GM18519 (cell line): ENCODE measurements around the gene TAC4.

ENCODE experiments used
- ATAC-seq: cut with Tn5 transposase; IDR thresholded peaks from one replicate; pipeline ENCODE4 v1.9.1; 2021; ENCODE audit warnings: mild to moderate bottlenecking, moderate library complexity; ENCODE audit not compliant: unreplicated experiment, low FRiP score

TAC4 gene

DNA sequence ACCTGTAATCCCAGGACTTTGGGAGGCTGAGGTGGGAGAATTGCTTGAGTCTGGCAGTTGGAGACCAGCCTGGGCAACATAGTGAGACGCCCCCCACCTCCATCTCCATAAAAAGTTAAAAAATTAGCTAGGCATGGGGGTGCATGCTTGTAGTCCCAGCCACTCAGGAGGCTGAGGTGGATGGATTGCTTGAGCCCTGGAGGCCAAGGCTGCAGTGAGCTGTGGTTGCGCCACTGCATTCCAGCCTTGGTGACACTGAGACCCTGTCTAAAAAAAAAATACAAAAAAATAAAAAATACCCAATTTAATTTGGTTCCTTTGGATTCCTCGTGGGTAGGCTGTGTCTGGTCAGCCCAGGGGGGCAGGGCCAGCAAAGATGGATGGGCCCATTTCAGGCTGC lies 26.1 kb upstream of the TAC4 start:
- ATAC-seq, result no peak

DNA sequence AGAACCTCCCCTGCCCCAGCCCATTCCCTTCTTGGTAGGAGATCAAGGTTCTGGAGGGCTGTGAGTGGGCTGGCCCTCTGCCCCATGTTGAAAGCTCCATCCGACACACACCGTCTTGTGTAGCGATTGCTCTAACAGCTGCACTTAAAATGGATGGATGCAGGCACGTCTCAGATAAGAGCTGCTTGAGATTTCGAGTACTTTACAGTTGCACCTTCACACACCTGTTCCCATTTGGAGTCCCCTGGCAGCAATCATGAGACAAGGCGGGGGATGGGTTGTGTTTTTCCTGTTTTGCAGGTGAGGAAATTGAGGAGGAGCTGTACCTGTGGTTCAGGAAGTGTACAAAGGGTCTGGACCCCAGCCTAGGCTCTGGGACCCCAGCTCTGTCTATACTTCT lies 25.6 kb upstream of the TAC4 start:
- ATAC-seq, result no peak

DNA sequence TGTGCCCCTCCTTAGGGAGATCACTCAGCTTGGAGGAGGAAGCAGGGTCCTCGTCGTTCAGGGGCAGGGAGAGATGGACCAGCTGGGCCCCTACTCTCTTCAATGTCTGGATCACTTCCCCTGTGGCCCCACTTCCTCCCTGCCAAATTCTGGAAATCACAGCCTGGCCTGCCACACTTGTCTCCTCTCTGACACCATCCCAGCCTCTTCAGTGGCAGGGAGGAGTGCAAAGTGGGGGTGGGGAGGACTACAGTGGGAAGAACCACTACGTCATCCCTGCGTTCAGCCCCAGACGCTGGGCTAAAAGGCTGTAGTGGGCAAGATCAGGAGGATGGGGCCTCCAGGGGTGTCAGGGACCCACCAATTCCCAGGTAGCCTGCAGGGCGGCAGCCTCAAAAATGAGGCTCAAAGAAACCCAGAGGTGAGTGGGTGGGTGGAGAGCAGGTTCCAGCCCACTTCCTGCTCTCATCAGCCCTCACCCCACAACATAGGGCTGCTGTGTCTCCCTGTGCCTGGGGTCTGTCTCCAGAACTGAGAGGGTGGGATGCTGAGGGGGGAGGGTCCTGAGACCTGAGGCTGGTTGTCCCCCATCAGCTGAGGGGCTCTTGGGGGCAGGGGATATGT lies 25.0 kb upstream of the TAC4 start:
- no peak for ATAC-seq

DNA sequence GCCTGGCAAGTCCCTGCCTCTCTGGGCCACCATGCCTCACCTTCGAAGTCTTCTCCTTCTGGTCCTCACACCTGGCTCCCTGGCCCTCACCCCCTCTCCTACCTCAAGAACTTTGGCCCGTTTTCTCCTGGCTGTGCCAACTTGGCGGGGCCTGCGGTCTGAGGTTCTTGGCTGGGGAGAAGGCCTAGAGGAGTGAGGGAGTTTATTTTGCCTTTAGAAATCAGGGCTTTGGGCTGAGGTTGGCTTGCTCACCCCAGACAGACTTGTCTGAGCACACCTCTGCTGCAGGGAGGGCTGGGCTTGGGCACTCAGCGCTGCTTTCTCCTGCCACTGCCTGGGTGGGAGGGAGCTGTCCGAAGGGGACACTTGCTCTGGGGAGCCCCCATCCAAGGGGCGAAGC lies 23.3 kb upstream of the TAC4 start:
- no peak for ATAC-seq

DNA sequence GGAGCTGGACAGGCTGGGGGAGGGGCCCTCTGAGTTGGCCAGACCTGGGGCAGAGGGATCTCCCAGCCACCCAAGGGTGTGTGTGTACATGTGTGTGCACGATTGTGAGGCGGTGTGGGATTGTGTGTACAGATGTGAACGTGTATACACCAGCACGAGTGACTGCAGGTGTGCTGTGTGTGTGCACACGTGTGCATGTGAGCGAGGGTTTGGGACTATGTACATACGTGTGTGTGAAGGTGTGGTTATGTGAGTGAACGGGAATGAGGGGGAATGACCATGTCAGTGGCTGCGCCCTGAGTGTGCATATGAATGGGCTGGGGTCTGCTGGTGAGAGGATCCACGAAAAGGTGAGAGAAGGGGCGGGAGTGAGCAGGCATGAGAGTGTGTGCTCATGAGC lies 22.4 kb upstream of the TAC4 start:
- ATAC-seq, result no peak

DNA sequence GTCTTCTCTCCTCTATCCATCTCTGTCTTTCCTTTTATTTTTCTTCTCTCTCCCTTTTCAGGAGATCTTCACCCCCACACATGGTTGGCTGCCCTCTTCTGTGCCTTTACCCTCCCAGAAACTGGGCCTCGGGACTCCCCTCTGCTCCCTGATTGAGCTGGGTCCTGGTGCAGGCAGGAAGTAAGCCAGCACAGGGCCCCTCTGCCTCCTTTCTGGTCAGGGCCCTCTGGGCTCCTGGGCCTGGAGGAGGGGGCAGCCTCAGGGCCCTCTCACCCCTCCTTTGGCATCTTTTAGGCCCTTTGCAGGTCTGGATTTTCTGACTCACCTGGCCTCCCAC lies 21.1 kb upstream of the TAC4 start:
- no peak for ATAC-seq

DNA sequence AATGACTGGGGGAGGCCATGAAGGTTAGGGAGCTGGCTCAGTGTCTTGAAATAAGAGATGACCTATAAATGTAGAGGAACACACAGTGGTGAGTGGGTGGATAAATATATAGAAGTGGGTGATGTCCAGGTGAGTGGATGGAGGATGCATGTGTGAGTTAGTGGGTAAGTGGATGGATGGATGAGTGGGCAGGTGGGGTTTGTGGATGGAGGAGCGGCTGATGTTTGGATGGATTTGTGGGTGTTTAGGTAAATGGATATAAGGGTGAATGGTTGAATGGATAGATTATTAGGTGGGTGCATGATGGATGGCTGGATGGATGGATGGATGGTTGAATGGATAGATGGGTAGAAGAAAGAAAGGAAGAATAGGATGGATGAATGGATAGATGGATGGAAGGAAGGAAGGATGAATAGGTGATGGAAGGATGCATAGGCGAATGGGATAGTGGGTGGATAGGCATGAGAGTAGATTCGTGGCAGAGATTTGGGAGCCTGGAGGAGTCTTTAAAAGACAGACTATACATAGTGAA lies 19.1 kb upstream of the TAC4 start:
- ATAC-seq, result no peak

DNA sequence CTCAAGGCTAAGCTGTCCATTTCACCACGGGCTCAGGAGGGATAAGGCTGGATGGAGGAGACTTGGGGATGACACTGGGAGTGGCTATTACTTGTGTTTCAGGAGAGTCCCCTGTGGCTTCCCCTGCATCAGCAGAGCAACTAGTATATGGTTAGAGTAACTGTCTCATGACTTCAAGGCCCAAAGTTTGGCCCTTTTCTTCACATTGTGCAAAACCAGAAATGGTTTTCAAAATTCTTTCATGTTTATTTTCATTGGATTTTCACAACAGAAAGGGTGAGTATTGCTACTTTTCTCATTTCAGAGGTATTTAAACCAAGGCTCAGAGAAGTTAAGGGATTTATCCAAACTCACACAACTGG lies 18.1 kb upstream of the TAC4 start:
- ATAC-seq, result no peak

DNA sequence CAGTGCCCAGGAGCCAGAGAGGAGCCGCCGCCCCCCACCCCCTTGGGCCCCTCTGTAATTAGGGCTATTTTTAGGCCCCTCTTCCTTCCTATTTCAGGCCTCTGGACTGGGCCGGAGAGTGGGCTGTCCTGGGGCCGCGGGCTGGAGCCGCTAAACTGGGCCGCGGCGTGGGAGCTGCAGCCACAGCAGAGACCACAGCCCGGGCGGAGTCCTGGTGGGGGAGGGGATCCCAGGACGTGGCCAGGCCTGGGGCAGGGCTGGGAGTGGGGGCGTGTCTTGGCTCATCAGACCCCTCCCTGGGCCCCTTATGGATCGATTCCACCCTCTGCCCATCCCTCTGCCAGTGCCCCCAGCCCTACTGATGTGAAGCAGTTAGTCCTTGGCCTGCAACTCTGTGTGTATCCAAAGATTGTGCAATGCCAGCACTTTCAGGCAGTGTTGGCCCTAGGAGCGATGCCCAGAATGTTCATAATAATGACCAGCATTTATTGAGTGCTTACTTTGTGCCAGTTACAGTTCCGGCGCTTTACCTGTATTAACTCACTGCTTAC lies 15.0 kb upstream of the TAC4 start:
- ATAC-seq, result no peak

DNA sequence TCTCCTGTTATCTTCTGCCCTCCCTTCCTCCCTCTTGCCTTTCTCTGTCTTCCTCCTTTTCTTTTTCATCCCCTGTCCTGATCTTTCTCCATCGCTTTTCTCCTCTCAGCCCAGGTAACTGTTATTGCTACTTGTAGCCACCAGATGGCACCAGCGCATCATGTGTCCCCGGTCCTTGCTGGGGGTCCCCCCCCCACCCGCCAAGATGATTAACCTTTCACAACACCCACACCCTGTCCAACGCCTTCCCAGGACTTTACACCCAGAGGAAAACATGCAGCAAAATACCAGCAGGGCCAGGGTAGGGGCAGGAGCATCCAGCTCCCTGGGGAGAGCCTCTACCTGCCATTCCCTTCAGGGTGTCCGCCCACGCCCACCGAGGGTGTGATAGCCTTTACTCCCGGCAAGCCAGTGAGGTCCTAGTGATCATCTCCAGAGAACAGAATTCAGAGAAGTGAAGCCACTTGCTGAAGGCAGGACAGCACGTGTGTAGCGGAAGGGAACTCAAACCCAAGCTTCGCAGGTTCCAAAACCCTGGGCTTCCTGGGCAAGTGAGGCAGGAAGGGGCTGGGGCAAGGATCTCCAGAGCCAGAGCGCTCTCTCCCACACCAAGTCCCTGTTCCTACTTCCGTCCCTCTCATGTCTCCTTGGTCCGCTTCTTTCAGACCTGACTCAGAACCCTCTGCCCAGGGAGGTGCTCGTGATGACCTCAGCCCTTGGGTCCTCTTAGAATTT lies 13.4 kb upstream of the TAC4 start:
- no peak for ATAC-seq

DNA sequence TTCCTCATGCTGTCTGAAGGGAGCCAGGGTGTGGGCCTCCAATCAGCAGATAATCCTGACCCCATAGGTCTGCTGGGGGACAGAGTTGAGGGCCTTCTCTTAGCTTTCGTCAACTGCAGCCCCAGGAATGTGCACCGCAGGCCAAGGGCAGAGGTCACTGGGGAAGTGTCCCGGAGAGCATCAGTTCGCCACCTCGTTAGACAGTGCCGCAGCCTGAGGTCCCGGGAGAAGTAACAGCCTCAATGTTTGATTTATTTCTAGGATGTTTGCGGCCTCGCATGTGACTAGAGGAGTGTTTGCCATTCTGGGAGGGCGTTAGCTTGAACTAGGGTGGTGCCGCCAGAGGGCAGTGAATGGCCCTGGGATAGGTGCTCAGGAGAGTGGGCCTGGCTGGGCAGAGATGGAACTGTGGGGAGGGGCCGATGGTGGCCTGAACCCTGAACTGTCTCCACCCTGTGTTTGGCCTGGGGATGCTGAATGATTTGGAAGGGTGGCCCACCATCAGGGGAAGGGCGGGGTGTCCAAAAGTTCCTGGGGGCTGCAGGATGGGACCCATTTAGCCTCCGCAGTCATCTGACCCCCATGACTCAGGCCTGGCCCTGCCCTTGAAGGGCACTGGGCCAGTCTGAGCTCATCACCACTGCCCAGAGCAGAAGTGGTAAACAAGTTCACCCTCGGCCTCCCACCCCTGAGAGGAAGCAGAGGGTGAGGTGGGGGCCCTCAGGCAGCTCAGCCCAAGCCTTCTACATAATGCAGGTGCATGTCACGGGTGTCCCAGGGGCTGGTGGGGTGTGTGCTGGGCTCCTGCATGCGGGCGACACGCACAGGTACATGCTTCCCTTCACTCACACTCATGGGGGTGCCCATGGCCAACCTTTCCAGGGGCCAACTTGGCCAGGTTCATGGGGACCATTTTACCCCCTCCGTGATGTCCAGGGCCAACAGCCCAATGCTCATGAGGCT lies 12.4 kb upstream of the TAC4 start:
- no peak for ATAC-seq

DNA sequence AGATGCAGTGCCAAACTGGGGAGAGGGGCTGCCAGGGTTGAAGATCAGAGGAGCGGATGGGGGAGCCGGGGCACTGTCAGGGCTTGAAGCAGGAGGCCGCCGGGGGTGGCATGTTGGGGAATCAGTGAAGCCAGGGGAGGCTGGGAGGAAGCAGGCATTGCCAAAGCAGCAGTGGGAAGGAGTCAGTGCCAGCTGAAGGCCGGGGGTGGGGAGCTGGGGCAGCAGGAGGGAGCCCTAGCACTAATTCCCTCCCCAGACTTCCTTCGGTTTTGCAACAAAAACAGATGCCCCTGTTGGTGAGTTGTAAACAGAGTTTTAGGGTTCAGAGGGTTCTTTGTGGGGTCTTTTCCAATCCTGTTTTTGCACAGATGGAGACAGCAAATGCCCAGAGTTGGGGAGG lies 10.9 kb upstream of the TAC4 start:
- no peak for ATAC-seq

DNA sequence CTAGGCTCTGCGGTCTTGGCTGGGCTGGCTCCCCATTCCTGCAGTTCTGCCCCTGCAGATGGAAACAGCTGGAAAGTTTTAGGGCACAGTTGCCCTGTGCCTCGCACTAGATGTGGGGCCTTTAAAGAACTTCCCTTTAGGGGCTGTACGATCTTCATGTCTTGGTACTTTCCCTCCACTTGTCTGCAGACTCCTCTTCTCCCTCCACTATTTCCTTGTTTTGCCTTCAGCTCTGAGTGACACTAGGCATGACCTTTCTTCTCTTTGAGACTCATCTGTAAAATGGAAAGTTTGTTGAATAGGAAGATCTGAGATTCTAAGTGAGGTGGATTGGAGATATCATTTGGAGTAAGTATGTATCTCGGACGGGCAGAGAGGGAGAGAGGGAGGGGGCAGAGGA lies 6.3 kb upstream of the TAC4 start:
- no peak for ATAC-seq

DNA sequence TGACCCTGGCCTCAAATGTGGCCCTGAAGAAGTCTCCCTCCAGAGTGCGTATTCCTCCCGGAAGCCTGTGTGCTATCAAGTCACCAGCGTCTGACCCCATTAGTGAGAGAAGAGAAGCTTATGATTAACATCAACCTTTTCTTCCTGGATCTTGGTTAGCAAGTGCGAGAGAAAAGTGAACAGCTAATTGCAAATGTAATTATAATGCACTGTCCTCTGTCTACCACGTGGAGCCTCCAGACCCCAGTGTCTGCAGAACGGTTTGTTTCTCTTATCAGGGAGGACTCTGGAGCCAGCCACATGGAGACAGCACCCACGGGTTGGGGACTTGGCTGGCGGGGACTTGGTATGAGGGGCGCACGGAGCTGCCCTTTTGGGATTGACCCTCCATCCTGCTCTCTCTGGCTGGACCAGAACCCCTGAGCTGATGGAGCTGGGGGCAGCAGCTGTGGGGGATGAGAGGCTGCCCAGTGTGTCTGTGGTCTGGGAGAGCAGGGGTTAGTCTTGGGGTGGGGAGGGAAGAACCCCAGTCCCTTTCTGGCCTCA lies 5.7 kb upstream of the TAC4 start:
- ATAC-seq, result no peak

DNA sequence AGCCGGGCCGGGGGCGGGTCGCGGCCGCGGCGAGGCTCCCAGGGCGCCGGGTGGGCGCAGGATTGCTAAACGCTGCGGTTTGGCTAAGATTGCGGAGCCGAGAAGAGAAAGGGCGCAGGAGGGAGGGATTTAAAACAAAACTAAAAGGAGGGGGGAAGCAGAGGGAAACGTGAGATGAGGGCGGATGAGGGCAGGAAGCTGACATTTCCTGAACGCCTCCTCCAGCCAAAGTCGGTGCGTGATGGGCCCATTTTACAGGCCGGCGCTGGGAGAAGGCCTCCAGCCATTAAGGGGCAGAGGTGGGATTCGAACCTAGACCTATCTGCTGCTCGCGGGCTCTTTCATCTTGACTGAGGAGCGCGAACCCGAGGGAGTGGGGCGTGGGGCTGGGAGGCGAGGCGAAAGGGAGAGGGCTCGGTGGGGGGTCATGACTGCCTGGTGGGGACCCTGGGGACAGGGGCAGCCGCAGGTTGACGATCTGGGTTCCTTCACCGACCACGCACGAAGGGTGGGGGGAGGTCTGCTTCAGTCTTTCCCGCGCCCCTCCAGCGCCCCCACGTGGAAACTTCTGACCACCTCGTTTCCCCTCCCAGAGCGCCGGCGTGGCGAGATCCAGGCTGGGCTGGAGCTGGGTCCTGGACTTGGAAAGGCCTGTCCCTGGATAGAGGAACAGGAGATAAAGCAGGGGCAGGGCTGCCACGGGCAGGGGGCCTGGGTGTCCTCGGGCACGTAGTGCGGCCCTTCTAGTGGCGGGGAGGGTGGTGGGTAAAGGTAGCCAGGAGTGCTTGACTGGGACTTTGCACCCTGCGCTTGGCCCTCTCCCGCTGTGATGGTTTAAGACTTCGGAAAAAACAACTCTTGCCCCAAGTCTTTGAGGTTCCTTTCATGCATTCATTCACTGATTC lies 3.8 kb upstream of the TAC4 start:
- ATAC-seq, result no peak

DNA sequence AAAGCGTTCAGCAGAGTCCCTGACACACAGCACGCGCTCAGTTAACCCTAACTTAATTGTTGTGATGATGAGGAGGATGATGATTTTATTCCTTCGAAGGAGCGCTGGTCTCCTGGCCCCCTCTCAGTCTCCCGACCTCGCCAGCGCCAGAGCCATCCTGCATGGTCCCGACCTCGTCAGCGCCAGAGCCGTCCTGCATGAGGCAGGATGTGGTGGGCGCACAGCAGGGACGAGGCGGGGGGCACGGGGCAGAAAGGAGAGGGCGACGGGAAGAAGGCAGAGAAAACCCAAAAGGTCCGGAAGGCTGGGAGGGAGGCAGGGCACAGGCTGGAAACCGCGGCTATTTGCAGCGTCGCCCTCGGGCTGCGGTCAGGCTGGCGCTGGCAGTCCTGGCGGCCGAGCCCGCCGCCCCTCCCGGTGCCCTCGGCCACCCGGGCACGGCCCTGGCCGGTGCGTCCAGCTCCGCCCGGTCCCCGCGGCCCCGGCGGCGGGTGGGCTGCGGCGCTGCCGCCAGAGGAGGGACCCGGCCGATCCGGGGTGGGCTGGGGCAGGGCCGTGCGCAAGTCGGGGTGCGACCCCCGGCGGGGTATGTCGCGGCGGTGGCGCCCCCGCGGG lies 3.0 kb upstream of the TAC4 start:
- no peak for ATAC-seq

DNA sequence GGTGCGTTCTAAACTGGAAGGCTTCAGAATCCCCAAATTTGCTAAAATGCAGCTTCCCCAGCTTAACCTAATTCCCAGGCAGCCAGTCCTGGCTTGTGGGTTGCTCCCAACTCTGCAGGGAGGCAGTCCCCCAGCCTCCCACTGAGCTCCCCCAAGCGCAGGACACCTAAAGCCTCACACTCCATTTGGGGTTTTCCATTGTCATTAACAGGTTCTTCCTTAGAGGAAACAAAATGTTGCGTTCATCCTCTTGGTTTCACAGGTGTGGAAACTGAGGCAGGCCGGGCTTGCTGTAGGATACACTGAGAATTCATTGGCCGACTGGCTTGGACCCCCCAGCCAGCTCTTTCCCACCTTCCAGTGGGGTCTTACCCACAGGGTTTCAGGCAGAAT lies 2.3 kb upstream of the TAC4 start:
- no peak for ATAC-seq

DNA sequence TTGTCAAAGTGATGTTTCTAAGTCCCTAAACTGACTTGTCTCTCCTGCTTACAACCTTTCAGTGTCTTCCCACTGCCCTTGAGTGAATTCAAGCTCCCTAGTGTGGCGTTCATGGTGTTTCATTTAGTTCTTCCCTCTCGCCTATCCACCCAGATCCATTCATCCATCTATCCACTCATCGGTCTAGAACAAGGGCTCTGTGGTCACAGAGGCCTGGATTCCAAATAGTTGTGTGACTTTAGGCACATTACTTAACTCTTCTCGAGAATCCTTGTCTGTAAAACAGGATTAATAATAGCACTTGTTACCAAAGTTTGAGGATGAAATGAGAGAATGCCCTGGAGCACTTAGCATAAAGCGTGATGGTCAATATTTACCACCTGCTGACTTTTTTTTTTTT lies 870 bp upstream of the TAC4 start:
- no peak for ATAC-seq

DNA sequence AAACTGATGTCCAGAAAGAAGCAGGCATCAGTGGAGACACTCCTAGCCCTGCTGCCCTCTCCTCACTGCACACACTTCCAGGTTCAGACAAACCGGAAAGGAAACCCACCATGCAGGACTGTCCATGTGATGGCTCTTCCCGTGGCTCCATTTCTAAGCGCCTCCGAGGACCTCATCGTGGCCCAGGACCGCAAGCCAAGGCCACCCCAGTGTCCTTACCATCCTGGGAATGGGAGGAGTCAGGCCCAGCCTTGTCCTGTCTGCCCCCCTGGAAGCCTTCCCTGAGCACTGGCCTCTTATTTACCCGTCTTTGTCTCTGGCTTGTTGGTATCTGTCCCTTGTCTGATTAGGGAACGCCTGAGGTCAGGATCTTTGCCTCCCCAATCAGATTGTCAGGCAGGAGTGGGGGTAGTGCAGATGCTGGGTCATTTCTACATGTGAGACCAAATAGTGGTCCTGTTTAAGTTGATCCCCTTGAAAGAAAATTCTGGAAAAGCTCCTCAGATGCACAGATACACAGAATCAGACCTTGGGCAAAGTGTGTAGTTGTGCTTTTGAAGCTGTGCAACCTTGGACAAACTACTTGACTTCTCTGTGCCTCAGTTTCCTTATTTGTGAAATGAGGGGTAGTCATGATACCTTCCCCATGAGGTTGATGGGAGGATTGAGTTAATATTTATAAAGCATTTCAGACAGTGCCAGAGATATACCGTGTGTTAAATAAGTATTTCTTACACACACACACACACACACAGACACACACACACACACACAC lies 744 bp downstream of the TAC4 start:
- no peak for ATAC-seq
